Right atrium auricular region (tissue), 2 donors: ENCODE results near the gene MED20. TPM values are rescaled to one million over a fixed set of nuclear protein-coding genes. Genes with fewer than 3 reads are reported as not detected.

Source experiments
- DNase-seq: peaks from one replicate; pipeline ENCODE4 v3.0.0-alpha.2; 2019; ENCODE audit warnings: low spot score
- H3K27ac ChIP-seq, 2 donors: fragments of 200-600 bp; sonication (generic); 1 replicate in 1 of 2; 2 replicates in 1 of 2; pipeline ENCODE4 v1.5.1; 2016 to 2019
- H3K27me3 ChIP-seq, 2 donors: fragments of 200-600 bp; sonication (generic); one replicate each; pipeline versions ENCODE4 v1.5.1 to v1.6.0; 2017 to 2019
- H3K36me3 ChIP-seq: fragments of 200-600 bp; sonication (generic); one replicate; pipeline ENCODE4 v1.5.1; 2016
- H3K4me1 ChIP-seq, 2 donors: fragments of 200-600 bp; sonication (generic); one replicate each; pipeline versions ENCODE4 v1.5.1 to v1.6.0; 2017 to 2019
- H3K4me3 ChIP-seq, 2 donors: fragments of 200-600 bp; sonication (generic); 1 replicate in 1 of 2; 2 replicates in 1 of 2; pipeline ENCODE4 v1.5.1; 2017 to 2019; ENCODE audit warnings: mild to moderate bottlenecking in 1 of 2, moderate library complexity in 1 of 2
- H3K9me3 ChIP-seq, 2 donors: fragments of 200-600 bp; sonication (generic); one replicate each; pipeline ENCODE4 v1.5.1; 2019
- CTCF ChIP-seq, 2 donors: fragments of 200-600 bp; sonication (generic); IDR thresholded peaks; one replicate each; pipeline ENCODE4 v1.5.1; 2019; ENCODE audit warnings: antibody characterized with exemption in 2 of 2
- total RNA-seq, 2 donors: library from RNA; depleted of rRNA; stranded (reverse); fragments of >200 nt; gene quantifications; one replicate each; pipeline ENCODE4 v1.1.0, GENCODE V29; 2016

MED20 gene
- total RNA-seq, 2 donors from 2014 or later, result 8.6 to 8.8 TPM

- H3K4me3 ChIP-seq, result peak overlapping the region; percentile 44 to 86
Measured at GRCh38 chr6:41942067-41942851, 21.3 kb upstream of the MED20 start.

GRCh38 chr6:41941280-41942066 lies 20.5 kb upstream of the MED20 start, which contains the start of gene CCND3:
CCND3 (minus strand) TSS chr6:41941808; CDS start chr6:41941649, 159 bp downstream.
- DNase-seq, result peak; percentile 87
- peak within 1 kb of the TSS; percentile 76 to 86 for H3K4me3 ChIP-seq
- peaks cover 5 to 50% of the 10 kb centered on the region in 2 donors for H3K4me1 ChIP-seq
- H3K9me3 ChIP-seq, result no peaks in the 10 kb centered on the region
- peak within 1 kb of the TSS; percentile 85 to 90 for H3K27ac ChIP-seq
- H3K27me3 ChIP-seq, result no peaks in the 10 kb centered on the region
- H3K36me3 ChIP-seq, result peaks cover 6% of the 10 kb centered on the region
- TF ChIP-seq CTCF (IDR thresholded peaks at IDR 0.05), result no peak

More at GRCh38 chr6:41942067-41942851, 21.3 kb upstream of the MED20 start:
- Histone ChIP-seq H3K9me3 (no peaks in the 10 kb centered on the region), H3K4me1 (peaks cover 5 to 42% of the 10 kb centered on the region in 2 donors), H3K36me3 (no peaks in the 10 kb centered on the region), H3K27ac (peak overlapping the region; percentile 85 to 90), H3K27me3 (no peaks in the 10 kb centered on the region)
- TF ChIP-seq CTCF (IDR thresholded peaks at IDR 0.05), result no peak
- no peak for DNase-seq

- H3K27ac ChIP-seq, result peak overlapping the region; percentile 85 to 90
- H3K4me3 ChIP-seq, result peak overlapping the region; percentile 76 to 86
- H3K27me3 ChIP-seq, result no peaks in the 10 kb centered on the region
- no peaks in the 10 kb centered on the region for H3K9me3 ChIP-seq
- peak; percentile 66 for DNase-seq
- H3K36me3 ChIP-seq, result peaks cover 12% of the 10 kb centered on the region
- no peak for TF ChIP-seq CTCF (IDR thresholded peaks at IDR 0.05)
- H3K4me1 ChIP-seq, result peaks cover 5 to 57% of the 10 kb centered on the region in 2 donors
Measured at GRCh38 chr6:41940759-41941279, 19.9 kb upstream of the MED20 start.

GRCh38 chr6:41939848-41940758 lies 19.2 kb upstream of the MED20 start:
- no peaks in the 10 kb centered on the region for H3K9me3 ChIP-seq
- H3K27me3 ChIP-seq, result no peaks in the 10 kb centered on the region
- peak overlapping the region; percentile 85 to 90 for H3K27ac ChIP-seq
- peaks cover 5 to 59% of the 10 kb centered on the region in 2 donors for H3K4me1 ChIP-seq
- no peak for DNase-seq
- peak overlapping the region; percentile 76 to 86 for H3K4me3 ChIP-seq
- H3K36me3 ChIP-seq, result peaks cover 20% of the 10 kb centered on the region
- TF ChIP-seq CTCF (IDR thresholded peaks at IDR 0.05), result no peak
